ENCODE results near the gene ALG11. TPM values are rescaled to one million over a fixed set of nuclear protein-coding genes. Genes with fewer than 3 reads are reported as not detected.
"Not testable (repeated sequence)": the region's sequence is repeated elsewhere in the genome, so short reads cannot be mapped to it uniquely, and the experiment has no call there.

ALG11 gene
- total and polyA plus RNA-seq, 4 donors, result 9.8 to 29.6 (median 21.2) TPM

- peaks cover 5% of the 10 kb centered on the region for H3K36me3 ChIP-seq (ENCODE audit: control insufficient read depth, insufficient read depth, low read length)
- H3K27me3 ChIP-seq (ENCODE audit: control insufficient read depth, insufficient read depth, low read length), result no peaks in the 10 kb centered on the region
- no peak for DNase-seq (ENCODE audit: low read depth in 4 of 6, low spot score in 6 of 6)
- no peak overlapping the region for H3K4me3 ChIP-seq (ENCODE audit: low read depth, low read length)
- no CpG with 5 or more reads among the region's 5 CpGs for WGBS (ENCODE audit: insufficient coverage)
- no peaks in the 10 kb centered on the region for H3K9me3 ChIP-seq (ENCODE audit: control insufficient read depth, insufficient read depth, low read length)
- no peak overlapping the region for H3K27ac ChIP-seq (ENCODE audit: low read depth, low read length)
- H3K4me1 ChIP-seq (ENCODE audit: control insufficient read depth, insufficient read depth, low read length), result no peaks in the 10 kb centered on the region
These were observed 34.6 kb upstream of the ALG11 start for GRCh38 chr13:51977625-51978024.

DNA sequence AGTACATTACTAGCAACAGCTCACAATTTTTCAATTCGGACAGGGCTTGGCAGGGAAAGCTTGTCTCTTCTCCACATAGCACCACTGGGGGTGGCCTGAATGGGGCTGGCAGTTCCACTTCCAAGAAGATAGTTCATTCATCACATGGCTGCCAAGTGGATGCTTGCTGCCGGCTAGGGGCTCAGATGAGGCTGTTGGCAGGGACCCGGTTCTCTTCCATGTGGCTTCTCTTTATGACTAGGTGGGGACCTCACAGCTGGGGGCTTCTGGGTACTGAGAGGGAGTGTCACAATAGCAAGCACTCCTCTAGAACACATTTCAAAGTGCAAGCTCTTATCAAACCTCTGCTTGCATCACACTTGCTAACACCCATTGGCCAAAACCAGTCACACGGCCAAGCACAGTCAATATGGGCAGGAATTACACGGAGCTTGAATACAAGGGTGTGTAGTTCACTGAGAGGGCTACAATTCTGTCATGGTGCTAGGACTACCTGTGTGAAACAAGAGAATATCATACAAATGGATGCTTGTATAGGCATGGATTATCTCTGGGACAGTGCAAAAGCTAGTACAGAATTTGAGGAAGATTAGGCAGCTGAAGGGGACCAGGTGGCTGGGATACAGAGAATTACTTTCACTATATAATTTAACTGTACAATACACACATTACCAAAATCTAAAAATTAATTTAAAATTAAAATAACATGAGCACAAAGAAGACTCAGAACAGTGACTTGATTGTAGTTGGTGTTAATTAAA, 33.2 kb upstream of the ALG11 start:
- peaks cover 4% of the 10 kb centered on the region for H3K36me3 ChIP-seq (ENCODE audit: control insufficient read depth, insufficient read depth, low read length)
- H3K4me3 ChIP-seq (ENCODE audit: low read depth, low read length), result no peak overlapping the region
- peak in 2 of 6 donors; percentile 57 to 67 for DNase-seq (ENCODE audit: low read depth in 4 of 6, low spot score in 6 of 6)
- 45% methylated on average over 3 of the region's 5 CpGs for WGBS (ENCODE audit: insufficient coverage)
- no peaks in the 10 kb centered on the region for H3K4me1 ChIP-seq (ENCODE audit: control insufficient read depth, insufficient read depth, low read length)
- no peaks in the 10 kb centered on the region for H3K27me3 ChIP-seq (ENCODE audit: control insufficient read depth, insufficient read depth, low read length)
- H3K9me3 ChIP-seq (ENCODE audit: control insufficient read depth, insufficient read depth, low read length), result no peaks in the 10 kb centered on the region
- no peak overlapping the region for H3K27ac ChIP-seq (ENCODE audit: low read depth, low read length)

DNA sequence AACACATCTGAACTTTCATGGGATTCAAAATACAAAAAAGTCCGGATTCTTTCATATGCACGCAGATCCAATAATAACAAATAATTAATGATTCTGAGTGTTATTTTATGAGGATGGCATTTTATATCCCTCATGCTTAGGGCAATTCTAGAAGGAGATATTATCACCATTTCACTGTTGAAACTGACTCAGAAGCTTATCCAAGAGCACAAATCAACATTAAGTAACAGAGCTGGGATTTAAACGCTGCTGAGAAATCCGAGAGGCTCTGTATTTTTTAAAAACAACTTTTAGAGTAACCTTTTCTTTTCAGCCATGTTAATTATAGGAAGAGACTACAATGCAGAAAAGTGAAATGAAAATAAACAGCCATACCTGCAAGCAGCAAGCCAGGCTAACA, 31.3 kb upstream of the ALG11 start:
- no peak for DNase-seq (ENCODE audit: low read depth in 4 of 6, low spot score in 6 of 6)
- no peak overlapping the region for H3K27ac ChIP-seq (ENCODE audit: low read depth, low read length)
- H3K9me3 ChIP-seq (ENCODE audit: control insufficient read depth, insufficient read depth, low read length), result no peaks in the 10 kb centered on the region
- WGBS (ENCODE audit: insufficient coverage), result no CpG with 5 or more reads among the region's 4 CpGs
- no peaks in the 10 kb centered on the region for H3K4me1 ChIP-seq (ENCODE audit: control insufficient read depth, insufficient read depth, low read length)
- H3K36me3 ChIP-seq (ENCODE audit: control insufficient read depth, insufficient read depth, low read length), result no peaks in the 10 kb centered on the region
- H3K4me3 ChIP-seq (ENCODE audit: low read depth, low read length), result no peak overlapping the region
- no peaks in the 10 kb centered on the region for H3K27me3 ChIP-seq (ENCODE audit: control insufficient read depth, insufficient read depth, low read length)

DNA sequence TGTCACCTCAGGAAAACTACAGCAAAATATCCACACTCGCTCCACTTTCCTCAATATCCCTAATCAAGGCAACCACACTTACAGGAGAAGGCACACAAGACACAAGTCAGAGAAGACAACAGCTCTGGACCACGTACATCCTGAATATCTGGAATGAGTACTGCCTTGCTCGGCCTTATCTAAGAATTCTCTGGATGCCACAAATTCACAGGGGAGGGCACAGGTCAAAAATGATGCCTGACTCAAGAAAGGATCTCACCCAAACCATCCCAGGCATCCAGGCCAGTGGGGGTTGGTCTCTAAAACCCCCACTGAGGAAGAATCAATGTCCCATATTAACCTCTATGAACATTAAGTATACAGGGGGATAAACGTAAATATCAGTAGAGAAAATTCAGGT, 30.8 kb upstream of the ALG11 start:
- 90% methylated on average over 2 of the region's 4 CpGs for WGBS (ENCODE audit: insufficient coverage)
- no peak for DNase-seq (ENCODE audit: low read depth in 4 of 6, low spot score in 6 of 6)
- H3K9me3 ChIP-seq (ENCODE audit: control insufficient read depth, insufficient read depth, low read length), result no peaks in the 10 kb centered on the region

DNA sequence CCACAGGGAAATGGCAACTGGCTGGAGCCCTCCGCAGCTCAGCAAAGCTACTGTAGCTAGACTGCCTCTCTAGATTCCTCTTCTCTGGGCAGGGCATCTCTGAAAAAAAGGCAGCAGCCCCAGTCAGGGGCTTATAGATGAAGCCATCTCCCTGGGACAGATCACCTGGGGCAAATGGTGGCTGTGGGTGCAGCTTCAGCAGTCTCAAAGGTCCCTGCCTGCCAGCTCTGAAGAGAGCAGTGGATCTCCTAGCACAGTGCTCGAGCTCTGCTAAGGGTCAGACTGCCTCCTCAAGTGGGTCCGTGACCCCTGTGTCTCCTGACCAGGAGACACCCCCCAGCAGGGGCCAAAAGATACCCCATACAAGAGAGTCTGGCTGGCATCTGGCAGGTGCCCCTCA, 28.9 kb upstream of the ALG11 start:
- H3K36me3 ChIP-seq (ENCODE audit: control insufficient read depth, insufficient read depth, low read length); H3K27me3 ChIP-seq (ENCODE audit: control insufficient read depth, insufficient read depth, low read length); DNase-seq (ENCODE audit: low read depth in 4 of 6, low spot score in 6 of 6); H3K27ac ChIP-seq (ENCODE audit: low read depth, low read length); H3K4me1 ChIP-seq (ENCODE audit: control insufficient read depth, insufficient read depth, low read length); H3K4me3 ChIP-seq (ENCODE audit: low read depth, low read length); H3K9me3 ChIP-seq (ENCODE audit: control insufficient read depth, insufficient read depth, low read length): not testable (repeated sequence)
- WGBS (ENCODE audit: insufficient coverage), result 96% methylated on average over 3 of the region's 3 CpGs

More for the DNA sequence above, 30.8 kb upstream of the ALG11 start:
- Histone ChIP-seq H3K4me1 (ENCODE audit: control insufficient read depth, insufficient read depth, low read length) (no peaks in the 10 kb centered on the region), H3K4me3 (ENCODE audit: low read depth, low read length) (no peak overlapping the region), H3K27me3 (ENCODE audit: control insufficient read depth, insufficient read depth, low read length) (no peaks in the 10 kb centered on the region), H3K36me3 (ENCODE audit: control insufficient read depth, insufficient read depth, low read length) (no peaks in the 10 kb centered on the region), H3K27ac (ENCODE audit: low read depth, low read length) (no peak overlapping the region)

- not testable (repeated sequence) for H3K9me3 ChIP-seq (ENCODE audit: control insufficient read depth, insufficient read depth, low read length); DNase-seq (ENCODE audit: low read depth in 4 of 6, low spot score in 6 of 6); H3K4me3 ChIP-seq (ENCODE audit: low read depth, low read length); H3K36me3 ChIP-seq (ENCODE audit: control insufficient read depth, insufficient read depth, low read length); H3K27ac ChIP-seq (ENCODE audit: low read depth, low read length); H3K4me1 ChIP-seq (ENCODE audit: control insufficient read depth, insufficient read depth, low read length); H3K27me3 ChIP-seq (ENCODE audit: control insufficient read depth, insufficient read depth, low read length)
- 100% methylated on average over 2 of the region's 4 CpGs for WGBS (ENCODE audit: insufficient coverage)
These were observed 27.3 kb upstream of the ALG11 start for GRCh38 chr13:51984904-51985303.

DNA sequence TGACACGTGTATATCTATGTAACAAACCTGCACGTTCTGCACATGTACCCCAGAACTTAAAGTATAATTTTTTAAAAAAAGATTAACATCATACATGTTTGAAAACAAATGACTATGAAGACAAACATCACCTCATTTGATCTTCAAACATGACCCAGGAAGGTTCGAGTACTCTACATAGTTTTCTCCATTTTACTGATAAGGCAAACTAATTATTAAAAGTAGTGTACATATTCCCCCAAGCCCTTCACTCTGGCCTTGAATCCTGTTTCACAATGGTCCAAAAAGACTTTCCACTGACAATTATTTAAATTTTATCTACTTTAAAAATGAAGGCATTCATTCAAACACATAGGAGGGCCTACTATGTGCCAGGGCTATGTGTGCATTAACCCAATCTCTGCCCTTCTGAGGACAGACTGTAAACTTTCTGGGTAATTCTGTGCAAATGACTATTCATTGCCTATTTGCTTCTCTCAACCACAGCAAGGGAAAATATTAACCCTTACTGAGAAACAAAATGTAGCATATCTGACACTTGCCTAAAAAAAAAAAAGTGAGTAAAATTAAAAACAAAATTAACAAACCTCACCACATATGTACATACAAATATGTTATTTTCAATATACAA, 23.1 kb upstream of the ALG11 start:
- Histone ChIP-seq H3K27me3 (ENCODE audit: control insufficient read depth, insufficient read depth, low read length) (no peaks in the 10 kb centered on the region), H3K9me3 (ENCODE audit: control insufficient read depth, insufficient read depth, low read length) (no peaks in the 10 kb centered on the region), H3K27ac (ENCODE audit: low read depth, low read length) (no peak overlapping the region), H3K4me1 (ENCODE audit: control insufficient read depth, insufficient read depth, low read length) (no peaks in the 10 kb centered on the region), H3K36me3 (ENCODE audit: control insufficient read depth, insufficient read depth, low read length) (no peaks in the 10 kb centered on the region), H3K4me3 (ENCODE audit: low read depth, low read length) (no peak overlapping the region)
- WGBS (ENCODE audit: insufficient coverage), result no CpG with 5 or more reads among the region's 3 CpGs
- DNase-seq (ENCODE audit: low read depth in 4 of 6, low spot score in 6 of 6), result no peak

DNA sequence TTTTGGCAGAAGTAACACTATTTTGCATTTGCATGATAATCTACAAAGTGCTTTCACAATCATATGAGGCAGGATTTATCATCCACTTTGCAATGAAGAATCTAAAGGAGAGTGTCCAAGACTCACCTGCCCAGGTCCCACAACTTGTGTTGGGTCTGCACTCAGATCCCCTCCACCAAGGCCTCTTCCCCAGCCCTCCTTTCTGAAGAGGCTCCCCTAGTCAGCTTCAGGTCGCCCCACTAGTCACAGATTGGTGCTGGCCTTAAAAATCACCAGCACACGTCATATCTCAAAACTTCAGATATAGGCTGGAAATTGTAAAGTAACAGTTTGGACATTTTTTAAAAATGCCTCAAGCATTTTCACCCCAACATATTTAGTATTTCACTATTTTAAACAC, 18.5 kb upstream of the ALG11 start:
- no CpG with 5 or more reads among the region's 2 CpGs for whole genome bisulfite sequencing (ENCODE audit: insufficient coverage)
- Histone ChIP-seq H3K27me3 (ENCODE audit: control insufficient read depth, insufficient read depth, low read length) (no peaks in the 10 kb centered on the region), H3K9me3 (ENCODE audit: control insufficient read depth, insufficient read depth, low read length) (no peaks in the 10 kb centered on the region), H3K4me3 (ENCODE audit: low read depth, low read length) (no peak overlapping the region), H3K4me1 (ENCODE audit: control insufficient read depth, insufficient read depth, low read length) (peaks cover 18% of the 10 kb centered on the region), H3K36me3 (ENCODE audit: control insufficient read depth, insufficient read depth, low read length) (no peaks in the 10 kb centered on the region), H3K27ac (ENCODE audit: low read depth, low read length) (no peak overlapping the region)
- no peak for DNase-seq (ENCODE audit: low read depth in 4 of 6, low spot score in 6 of 6)

GRCh38 chr13:51995677-51996551, 16.3 kb upstream of the ALG11 start:
- H3K4me1 ChIP-seq (ENCODE audit: control insufficient read depth, insufficient read depth, low read length), result peaks cover 24% of the 10 kb centered on the region
- H3K9me3 ChIP-seq (ENCODE audit: control insufficient read depth, insufficient read depth, low read length), result no peaks in the 10 kb centered on the region
- 35% methylated on average over 6 of the region's 9 CpGs for WGBS (ENCODE audit: insufficient coverage)
- peak overlapping the region; percentile 12 for H3K27ac ChIP-seq (ENCODE audit: low read depth, low read length)
- peak in 3 of 6 donors; percentile 30 to 84 (median 63) for DNase-seq (ENCODE audit: low read depth in 4 of 6, low spot score in 6 of 6)
- no peak overlapping the region for H3K4me3 ChIP-seq (ENCODE audit: low read depth, low read length)
- H3K27me3 ChIP-seq (ENCODE audit: control insufficient read depth, insufficient read depth, low read length), result no peaks in the 10 kb centered on the region
- no peaks in the 10 kb centered on the region for H3K36me3 ChIP-seq (ENCODE audit: control insufficient read depth, insufficient read depth, low read length)

Measured in spinal cord (tissue), 10 donors.